GM23248 (cell line): ENCODE measurements around the gene SPTLC3. TPM values are rescaled to one million over a fixed set of nuclear protein-coding genes. Genes with fewer than 3 reads are reported as not detected.
A peak's percentile ranks its signal among the peaks of the same experiment; 100 is the strongest.

ENCODE experiments used
- DNase-seq: peaks from one replicate; pipeline ENCODE4 v3.0.0-alpha.2; 2015
- H2AFZ ChIP-seq: fragments of 200-600 bp; sonication (generic); 2 replicates; pipeline ENCODE4 v1.6.1; 2016; ENCODE audit warnings: antibody characterized with exemption
- H3F3A ChIP-seq: fragments of 200-600 bp; sonication (generic); 2 replicates; pipeline ENCODE4 v1.6.1; 2016; ENCODE audit warnings: mild to moderate bottlenecking, antibody characterized with exemption, mixed run types; ENCODE audit not compliant: insufficient read depth
- H3K27ac ChIP-seq: fragments of 200-600 bp; sonication (generic); 2 replicates; pipeline ENCODE4 v1.5.1; 2016; ENCODE audit warnings: mild to moderate bottlenecking
- H3K27me3 ChIP-seq: fragments of 200-600 bp; sonication (generic); replicated peaks from 2 replicates; pipeline ENCODE4 v1.6.1; 2016; ENCODE audit warnings: mild to moderate bottlenecking; ENCODE audit not compliant: insufficient read depth
- H3K36me3 ChIP-seq: fragments of 200-600 bp; sonication (generic); 2 replicates; pipeline ENCODE4 v1.6.1; 2016; ENCODE audit warnings: low read depth, mild to moderate bottlenecking
- H3K4me1 ChIP-seq: fragments of 200-600 bp; sonication (generic); 2 replicates; pipeline ENCODE4 v1.6.1; 2016; ENCODE audit warnings: mild to moderate bottlenecking; ENCODE audit not compliant: insufficient read depth
- H3K4me2 ChIP-seq: fragments of 200-600 bp; sonication (generic); one replicate; pipeline ENCODE4 v1.6.1; 2016; ENCODE audit warnings: mild to moderate bottlenecking; ENCODE audit not compliant: unreplicated experiment
- H3K4me3 ChIP-seq: fragments of 200-600 bp; sonication (generic); 2 replicates; pipeline ENCODE4 v1.5.1; 2016; ENCODE audit warnings: mild to moderate bottlenecking
- H3K79me2 ChIP-seq: fragments of 200-600 bp; sonication (generic); 2 replicates; pipeline ENCODE4 v1.6.1; 2016; ENCODE audit warnings: mild to moderate bottlenecking; ENCODE audit not compliant: insufficient read depth
- H3K9ac ChIP-seq: fragments of 200-600 bp; sonication (generic); 2 replicates; pipeline ENCODE4 v1.6.1; 2016; ENCODE audit warnings: mild to moderate bottlenecking
- H3K9me2 ChIP-seq: fragments of 200-600 bp; sonication (generic); 2 replicates; pipeline ENCODE4 v1.6.1; 2016; ENCODE audit warnings: mixed run types, mild to moderate bottlenecking, moderate library complexity; ENCODE audit not compliant: insufficient read depth
- H3K9me3 ChIP-seq: fragments of 200-600 bp; sonication (generic); one replicate; pipeline ENCODE4 v1.6.1; 2017; ENCODE audit warnings: low read depth
- H4K20me1 ChIP-seq: fragments of 200-600 bp; sonication (generic); 2 replicates; pipeline ENCODE4 v1.6.0; 2016; ENCODE audit not compliant: insufficient read depth
- EZH2 ChIP-seq: fragments of 200-600 bp; sonication (generic); IDR thresholded peaks from 2 replicates; pipeline ENCODE4 v1.6.1; 2018; ENCODE audit warnings: antibody characterized with exemption, mild to moderate bottlenecking; ENCODE audit not compliant: insufficient read depth, poor library complexity, severe bottlenecking
- EZH2phosphoT487 ChIP-seq: fragments of 200-600 bp; sonication (generic); IDR thresholded peaks from 2 replicates; pipeline ENCODE4 v1.6.1; 2018; ENCODE audit warnings: antibody characterized with exemption, moderate library complexity, mild to moderate bottlenecking, low read depth; ENCODE audit not compliant: insufficient read depth
- WGBS, 2 experiments: methylation state at CpG; one replicate each; pipeline ENCODE4 v1.1.6; 2015 to 2017; ENCODE audit warnings: low lambda C conversion rate in 2 of 2, low coverage in 1 of 2; ENCODE audit errors: missing lambda C conversion rate in 2 of 2; 5-methylcytosine and 5-hydroxymethylcytosine counted together
- in situ Hi-C: fragments of 300-500 bp; cut with MboI; formaldehyde crosslinking; loops from 2 replicates; pipeline ENCODE4 v1.15.0; 2020
- polyA plus RNA-seq: library from polyadenylated mRNA; unstranded; fragments of >200 nt; fragmentation: Nextera tagmentation; extraction: Ambion mirVana; gene quantifications from 2 replicates; pipeline ENCODE4 v1.2.1, GENCODE V29; 2016
- total RNA-seq: library from RNA; depleted of rRNA; stranded (reverse); fragments of >200 nt; shearing (Covaris generic); gene quantifications from 2 replicates; pipeline ENCODE4 v1.2.3, GENCODE V29; 2014

Gene SPTLC3
- total and polyA plus RNA-seq, 2 experiments from 2014 or later = 1.4 to 5.5 TPM

- in situ Hi-C loops = no loop called here
- no peak overlapping the region for H2AFZ ChIP-seq
- H3K4me3 ChIP-seq = no peak overlapping the region
- no peak overlapping the region for H3K9ac ChIP-seq
- no peaks in the 10 kb centered on the region for H3K36me3 ChIP-seq
- no peaks in the 10 kb centered on the region for H3K79me2 ChIP-seq
- no peaks in the 10 kb centered on the region for H3F3A ChIP-seq
- H3K27ac ChIP-seq = no peak overlapping the region
- H3K9me3 ChIP-seq = no peaks in the 10 kb centered on the region
- H4K20me1 ChIP-seq = no peaks in the 10 kb centered on the region
- TF ChIP-seq EZH2phosphoT487 (no peak), EZH2 (no peak)
- H3K9me2 ChIP-seq = no peaks in the 10 kb centered on the region
- H3K4me2 ChIP-seq = no peak overlapping the region
- peaks cover 46% of the 10 kb centered on the region for H3K27me3 ChIP-seq
- peak; percentile 39 for DNase-seq
- 0 out of 2 replicates have a peak, but pooled peaks cover under 1% of the 10 kb centered on the region for H3K4me1 ChIP-seq
Measured at GRCh38 chr20:12965212-12965869, 43.4 kb upstream of the SPTLC3 start.

GRCh38 chr20:12965870-12966251, 42.9 kb upstream of the SPTLC3 start:
- H3K4me2 ChIP-seq = no peak overlapping the region
- H3K36me3 ChIP-seq = no peaks in the 10 kb centered on the region
- no peak overlapping the region for H3K4me3 ChIP-seq
- H3K4me1 ChIP-seq = 0 out of 2 replicates have a peak, but pooled peaks cover 4% of the 10 kb centered on the region
- in situ Hi-C loops = no loop called here
- H2AFZ ChIP-seq = no peak overlapping the region
- H3K9me2 ChIP-seq = no peaks in the 10 kb centered on the region
- peaks cover 43% of the 10 kb centered on the region for H3K27me3 ChIP-seq
- H3K9me3 ChIP-seq = no peaks in the 10 kb centered on the region
- DNase-seq = no peak
- 82 to 92% methylated on average over 4 of the region's 4 CpGs for WGBS, 2 experiments
- no peak overlapping the region for H3K9ac ChIP-seq
- H4K20me1 ChIP-seq = no peaks in the 10 kb centered on the region
- no peak for TF ChIP-seq EZH2
- TF ChIP-seq EZH2phosphoT487 = no peak
- H3K27ac ChIP-seq = no peak overlapping the region
- H3K79me2 ChIP-seq = no peaks in the 10 kb centered on the region
- no peaks in the 10 kb centered on the region for H3F3A ChIP-seq

- Histone ChIP-seq H3K4me3 (no peak overlapping the region), H2AFZ (no peak overlapping the region), H3K4me2 (no peak overlapping the region), H3K9me2 (no peaks in the 10 kb centered on the region), H3F3A (no peaks in the 10 kb centered on the region), H4K20me1 (no peaks in the 10 kb centered on the region), H3K27ac (no peak overlapping the region), H3K27me3 (peaks cover 37% of the 10 kb centered on the region), H3K9me3 (no peaks in the 10 kb centered on the region), H3K36me3 (no peaks in the 10 kb centered on the region), H3K79me2 (no peaks in the 10 kb centered on the region), H3K9ac (no peak overlapping the region), H3K4me1 (0 out of 2 replicates have a peak, but pooled peaks cover 4% of the 10 kb centered on the region)
- TF ChIP-seq EZH2phosphoT487 (no peak), EZH2 (no peak)
- in situ Hi-C loops = no loop called here
- WGBS, 2 experiments = 86 to 95% methylated on average over 1 of the region's 1 CpG
- peak; percentile 71 for DNase-seq
Measured at GRCh38 chr20:12966468-12967085, 42.2 kb upstream of the SPTLC3 start.

- H3K9ac ChIP-seq = no peak overlapping the region
- no peaks in the 10 kb centered on the region for H3F3A ChIP-seq
- peaks cover 28% of the 10 kb centered on the region for H3K27me3 ChIP-seq
- no peak overlapping the region for H3K27ac ChIP-seq
- H3K79me2 ChIP-seq = no peaks in the 10 kb centered on the region
- in situ Hi-C loops = no loop called here
- 0 out of 2 replicates have a peak, but pooled peaks cover 4% of the 10 kb centered on the region for H3K4me1 ChIP-seq
- H3K9me2 ChIP-seq = no peaks in the 10 kb centered on the region
- DNase-seq = no peak
- no peak overlapping the region for H3K4me2 ChIP-seq
- H3K36me3 ChIP-seq = no peaks in the 10 kb centered on the region
- no peaks in the 10 kb centered on the region for H3K9me3 ChIP-seq
- TF ChIP-seq EZH2 (no peak), EZH2phosphoT487 (no peak)
- H2AFZ ChIP-seq = no peak overlapping the region
- no peaks in the 10 kb centered on the region for H4K20me1 ChIP-seq
- H3K4me3 ChIP-seq = no peak overlapping the region
Measured at GRCh38 chr20:12967932-12968331, 40.8 kb upstream of the SPTLC3 start.
